Spleen (tissue), 7 donors: ENCODE measurements around the gene TANGO6.

Experiments used
- CTCF ChIP-seq, 11 experiments: fragments of 200-600 bp in 7 of 11; fragments of 450-650 bp in 4 of 11; sonication (generic) in 4 of 11; IDR thresholded peaks in 8 of 11; conservative IDR thresholded peaks in 3 of 11; 1 replicate in 7 of 11; 2 replicates in 4 of 11; pipeline versions ENCODE4 v1.4.0 to v1.8.0; 2016 to 2021; ENCODE audit warnings: antibody characterized with exemption in 11 of 11, inconsistent platforms in 4 of 11, mild to moderate bottlenecking in 1 of 11
- POLR2A ChIP-seq, 3 donors: fragments of 450-650 bp; IDR thresholded peaks; one replicate each; pipeline ENCODE4 v1.5.1; 2017; ENCODE audit warnings: antibody characterized with exemption in 3 of 3, mild to moderate bottlenecking in 1 of 3
- donor health status: DM: no; HTN: no; CAD: no; lungs with moderate emphysema.
- donor health status: DM: no; HTN: no; CAD: no.
- donor health status: DM: no; HTN: no; CAD: no.

- TF ChIP-seq CTCF (IDR thresholded peaks at IDR 0.05 in 8 of 11, conservative IDR thresholded peaks at IDR 0.05 in 3 of 11) (no peak), POLR2A (IDR thresholded peaks at IDR 0.05) (no peak)
Observed at GRCh38 chr16:69057400-69058378, 214.4 kb downstream of the TANGO6 start.
